GM23338 (cell line): Measurements from ENCODE around the gene INPP4B. TPM values are rescaled to one million over a fixed set of nuclear protein-coding genes. Genes with fewer than 3 reads are reported as not detected.

ENCODE experiments used
- ATAC-seq: fragments of 200-7000 bp; cut with Tn5 transposase; 3 replicates; pipeline ENCODE4 v1.9.1; 2020
- DNase-seq: peaks from one replicate; pipeline ENCODE4 v3.0.0-alpha.2; 2015; ENCODE audit warnings: low spot score
- H2AFZ ChIP-seq: fragments of 200-600 bp; sonication (generic); 2 replicates; pipeline ENCODE4 v1.8.0; 2016; ENCODE audit warnings: antibody characterized with exemption, mild to moderate bottlenecking, moderate library complexity
- H3F3A ChIP-seq: fragments of 200-600 bp; sonication (generic); replicated peaks from 2 replicates; pipeline ENCODE4 v1.8.0; 2017; ENCODE audit warnings: antibody characterized with exemption, mixed run types, low read depth
- H3K27ac ChIP-seq: fragments of 200-600 bp; sonication (generic); 2 replicates; pipeline ENCODE4 v1.6.1; 2016; ENCODE audit warnings: low read depth
- H3K27me3 ChIP-seq: fragments of 200-600 bp; sonication (generic); 2 replicates; pipeline ENCODE4 v1.8.0; 2016; ENCODE audit warnings: mild to moderate bottlenecking, mixed run types, moderate library complexity; ENCODE audit not compliant: insufficient read depth
- H3K36me3 ChIP-seq: fragments of 200-600 bp; sonication (generic); 2 replicates; pipeline ENCODE4 v1.8.0; 2016; ENCODE audit warnings: mild to moderate bottlenecking; ENCODE audit not compliant: insufficient read depth
- H3K4me1 ChIP-seq: fragments of 200-600 bp; sonication (generic); 2 replicates; pipeline ENCODE4 v1.8.0; 2016; ENCODE audit warnings: mild to moderate bottlenecking, moderate library complexity; ENCODE audit not compliant: insufficient read depth
- H3K4me2 ChIP-seq: fragments of 200-600 bp; sonication (generic); 2 replicates; pipeline ENCODE4 v1.7.1; 2017; ENCODE audit warnings: mixed run types
- H3K4me3 ChIP-seq: fragments of 200-600 bp; sonication (generic); 2 replicates; pipeline ENCODE4 v1.6.1; 2016; ENCODE audit warnings: mixed run types
- H3K79me2 ChIP-seq: fragments of 200-600 bp; sonication (generic); replicated peaks from 2 replicates; pipeline ENCODE4 v1.8.0; 2017; ENCODE audit warnings: mild to moderate bottlenecking; ENCODE audit not compliant: insufficient read depth
- H3K9me2 ChIP-seq: fragments of 200-600 bp; sonication (generic); 2 replicates; pipeline ENCODE4 v1.8.0; 2017; ENCODE audit not compliant: insufficient read depth
- H4K20me1 ChIP-seq: fragments of 200-600 bp; sonication (generic); replicated peaks from 2 replicates; pipeline ENCODE4 v1.8.0; 2017; ENCODE audit warnings: mild to moderate bottlenecking; ENCODE audit not compliant: insufficient read depth
- H3K27ac Mint-ChIP-seq: 2 replicates; pipeline ENCODE4 v1.8.0; 2020; ENCODE audit warnings: inconsistent platforms, mild to moderate bottlenecking, moderate library complexity, mixed read lengths
- H3K27me3 Mint-ChIP-seq: 3 replicates; pipeline ENCODE4 v1.8.0; 2022; ENCODE audit warnings: low read depth, mild to moderate bottlenecking, moderate library complexity, mixed read lengths, inconsistent platforms; ENCODE audit not compliant: insufficient read depth, poor library complexity
- H3K36me3 Mint-ChIP-seq: 3 replicates; pipeline ENCODE4 v1.8.0; 2021; ENCODE audit warnings: low read depth, mild to moderate bottlenecking, inconsistent platforms, moderate library complexity, mixed read lengths
- H3K4me1 Mint-ChIP-seq: 3 replicates; pipeline ENCODE4 v1.8.0; 2020; ENCODE audit warnings: mild to moderate bottlenecking, inconsistent platforms, mixed read lengths
- H3K4me3 Mint-ChIP-seq: 3 replicates; pipeline ENCODE4 v1.8.0; 2021; ENCODE audit warnings: moderate library complexity, mild to moderate bottlenecking, inconsistent platforms, mixed read lengths
- H3K9me3 Mint-ChIP-seq: 3 replicates; pipeline ENCODE4 v1.8.0; 2020; ENCODE audit warnings: moderate library complexity, mild to moderate bottlenecking, inconsistent platforms, mixed read lengths
- CREB1 ChIP-seq: fragments of 250-450 bp; sonication (Bioruptor Pico); IDR thresholded peaks from 2 replicates; pipeline ENCODE4 v1.5.0; 2020; ENCODE audit warnings: low read depth, mild to moderate bottlenecking, moderate library complexity
- EZH2 ChIP-seq: fragments of 200-600 bp; sonication (generic); IDR thresholded peaks from one replicate; pipeline ENCODE4 v1.8.0; 2017; ENCODE audit warnings: antibody characterized with exemption, mild to moderate bottlenecking, low read depth; ENCODE audit not compliant: unreplicated experiment
- EZH2phosphoT487 ChIP-seq: fragments of 200-600 bp; sonication (generic); IDR thresholded peaks from one replicate; pipeline ENCODE4 v1.8.1; 2018; ENCODE audit warnings: antibody characterized with exemption; ENCODE audit not compliant: unreplicated experiment
- JUNB ChIP-seq: IDR thresholded peaks from one replicate; pipeline ENCODE4 v1.6.1; 2016; ENCODE audit warnings: antibody characterized with exemption; ENCODE audit not compliant: unreplicated experiment
- NANOG ChIP-seq: IDR thresholded peaks from 2 replicates; pipeline ENCODE4 v1.6.1; 2016; ENCODE audit warnings: antibody characterized with exemption, borderline replicate concordance
- POLR2AphosphoS5 ChIP-seq: IDR thresholded peaks from 2 replicates; pipeline ENCODE4 v1.6.1; 2016; ENCODE audit warnings: antibody characterized with exemption, low read depth
- STAT1 ChIP-seq: IDR thresholded peaks from one replicate; pipeline ENCODE4 v1.6.1; 2016; ENCODE audit warnings: antibody characterized with exemption; ENCODE audit not compliant: unreplicated experiment
- ZNF114 ChIP-seq: fragments of 250-450 bp; sonication (Bioruptor Pico); IDR thresholded peaks from 2 replicates; pipeline ENCODE4 v1.5.0; 2020; ENCODE audit warnings: mild to moderate bottlenecking, moderate library complexity
- ZNF331 ChIP-seq: fragments of 250-450 bp; sonication (Bioruptor Pico); IDR thresholded peaks from 2 replicates; pipeline ENCODE4 v1.5.0; 2020; ENCODE audit warnings: low read depth, mild to moderate bottlenecking, moderate library complexity
- polyA plus RNA-seq: library from polyadenylated mRNA; unstranded; fragments of >200 nt; fragmentation: Nextera tagmentation; extraction: Ambion mirVana; gene quantifications from 2 replicates; pipeline ENCODE4 v1.2.1, GENCODE V29; 2016
- total RNA-seq: library from RNA; depleted of rRNA; stranded (reverse); fragments of >200 nt; shearing (Covaris generic); gene quantifications from 2 replicates; pipeline ENCODE4 v1.2.3, GENCODE V29; 2014
- TF ChIP-seq, protein P1 (sequence below): fragments of 250-450 bp; sonication (Bioruptor Pico); IDR thresholded peaks from 2 replicates; pipeline ENCODE4 v1.5.0; 2020; ENCODE audit warnings: mild to moderate bottlenecking, moderate library complexity
- TF ChIP-seq, protein P2 (sequence below): IDR thresholded peaks from one replicate; pipeline ENCODE4 v1.6.1; 2018; ENCODE audit warnings: antibody characterized with exemption; ENCODE audit not compliant: unreplicated experiment
- TF ChIP-seq, protein P3 (sequence below), 2 experiments: fragments of 200-600 bp in 1 of 2; sonication (generic) in 1 of 2; conservative IDR thresholded peaks; 2 replicates each; pipeline versions ENCODE4 v1.5.1 to v1.6.1; 2016 to 2017; ENCODE audit warnings: antibody characterized with exemption in 2 of 2, low read depth in 2 of 2, mild to moderate bottlenecking in 2 of 2, moderate library complexity in 1 of 2
- TF ChIP-seq, protein P4 (sequence below): IDR thresholded peaks from 2 replicates; pipeline ENCODE4 v1.6.1; 2016; ENCODE audit warnings: antibody characterized with exemption

INPP4B gene
- total and polyA plus RNA-seq, 2 experiments from 2014 or later, result 0.11 to 0.14 TPM

DNA sequence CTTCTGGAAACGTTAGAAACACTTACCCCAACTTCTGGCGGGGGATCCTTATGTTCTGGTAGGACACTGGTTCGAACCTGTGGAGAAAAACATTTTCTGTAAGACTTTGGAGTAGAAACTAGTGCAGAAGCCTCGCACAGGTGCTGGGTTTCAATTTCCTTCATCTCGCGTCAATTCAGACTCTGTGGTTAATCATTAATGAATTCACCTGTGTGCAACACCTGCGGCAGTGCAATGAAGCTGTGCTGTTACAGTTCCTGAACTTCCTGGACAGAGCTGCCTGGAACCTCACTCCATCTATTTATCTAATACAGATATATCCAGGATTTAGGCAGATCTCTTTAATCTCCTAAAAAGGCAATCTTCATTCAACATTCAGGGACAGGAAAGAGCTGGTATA, 531.4 kb downstream of the INPP4B start:
- H3K36me3 Mint-ChIP-seq, result no peaks in the 10 kb centered on the region
- no peaks in the 10 kb centered on the region for H3K36me3 ChIP-seq
- no peaks in the 10 kb centered on the region for H3K9me3 Mint-ChIP-seq
- ATAC-seq (no peak), DNase-seq (no peak)
- H2AFZ ChIP-seq, result no peak overlapping the region
- H3K4me2 ChIP-seq, result no peak overlapping the region
- no peaks in the 10 kb centered on the region for H3K79me2 ChIP-seq
- no peak overlapping the region; the same call in 1 of the 2 replicates for H3K27ac Mint-ChIP-seq
- no peak overlapping the region for H3K27ac ChIP-seq
- H3K4me1 ChIP-seq, result no peaks in the 10 kb centered on the region
- H3F3A ChIP-seq, result no peaks in the 10 kb centered on the region
- H4K20me1 ChIP-seq, result no peaks in the 10 kb centered on the region
- H3K4me3 ChIP-seq, result no peak overlapping the region
- no peaks in the 10 kb centered on the region for H3K27me3 Mint-ChIP-seq
- no peaks in the 10 kb centered on the region for H3K27me3 ChIP-seq
- peaks cover 8% of the 10 kb centered on the region for H3K9me2 ChIP-seq
- TF ChIP-seq EZH2phosphoT487, result no peak
- TF ChIP-seq, protein P1, sequence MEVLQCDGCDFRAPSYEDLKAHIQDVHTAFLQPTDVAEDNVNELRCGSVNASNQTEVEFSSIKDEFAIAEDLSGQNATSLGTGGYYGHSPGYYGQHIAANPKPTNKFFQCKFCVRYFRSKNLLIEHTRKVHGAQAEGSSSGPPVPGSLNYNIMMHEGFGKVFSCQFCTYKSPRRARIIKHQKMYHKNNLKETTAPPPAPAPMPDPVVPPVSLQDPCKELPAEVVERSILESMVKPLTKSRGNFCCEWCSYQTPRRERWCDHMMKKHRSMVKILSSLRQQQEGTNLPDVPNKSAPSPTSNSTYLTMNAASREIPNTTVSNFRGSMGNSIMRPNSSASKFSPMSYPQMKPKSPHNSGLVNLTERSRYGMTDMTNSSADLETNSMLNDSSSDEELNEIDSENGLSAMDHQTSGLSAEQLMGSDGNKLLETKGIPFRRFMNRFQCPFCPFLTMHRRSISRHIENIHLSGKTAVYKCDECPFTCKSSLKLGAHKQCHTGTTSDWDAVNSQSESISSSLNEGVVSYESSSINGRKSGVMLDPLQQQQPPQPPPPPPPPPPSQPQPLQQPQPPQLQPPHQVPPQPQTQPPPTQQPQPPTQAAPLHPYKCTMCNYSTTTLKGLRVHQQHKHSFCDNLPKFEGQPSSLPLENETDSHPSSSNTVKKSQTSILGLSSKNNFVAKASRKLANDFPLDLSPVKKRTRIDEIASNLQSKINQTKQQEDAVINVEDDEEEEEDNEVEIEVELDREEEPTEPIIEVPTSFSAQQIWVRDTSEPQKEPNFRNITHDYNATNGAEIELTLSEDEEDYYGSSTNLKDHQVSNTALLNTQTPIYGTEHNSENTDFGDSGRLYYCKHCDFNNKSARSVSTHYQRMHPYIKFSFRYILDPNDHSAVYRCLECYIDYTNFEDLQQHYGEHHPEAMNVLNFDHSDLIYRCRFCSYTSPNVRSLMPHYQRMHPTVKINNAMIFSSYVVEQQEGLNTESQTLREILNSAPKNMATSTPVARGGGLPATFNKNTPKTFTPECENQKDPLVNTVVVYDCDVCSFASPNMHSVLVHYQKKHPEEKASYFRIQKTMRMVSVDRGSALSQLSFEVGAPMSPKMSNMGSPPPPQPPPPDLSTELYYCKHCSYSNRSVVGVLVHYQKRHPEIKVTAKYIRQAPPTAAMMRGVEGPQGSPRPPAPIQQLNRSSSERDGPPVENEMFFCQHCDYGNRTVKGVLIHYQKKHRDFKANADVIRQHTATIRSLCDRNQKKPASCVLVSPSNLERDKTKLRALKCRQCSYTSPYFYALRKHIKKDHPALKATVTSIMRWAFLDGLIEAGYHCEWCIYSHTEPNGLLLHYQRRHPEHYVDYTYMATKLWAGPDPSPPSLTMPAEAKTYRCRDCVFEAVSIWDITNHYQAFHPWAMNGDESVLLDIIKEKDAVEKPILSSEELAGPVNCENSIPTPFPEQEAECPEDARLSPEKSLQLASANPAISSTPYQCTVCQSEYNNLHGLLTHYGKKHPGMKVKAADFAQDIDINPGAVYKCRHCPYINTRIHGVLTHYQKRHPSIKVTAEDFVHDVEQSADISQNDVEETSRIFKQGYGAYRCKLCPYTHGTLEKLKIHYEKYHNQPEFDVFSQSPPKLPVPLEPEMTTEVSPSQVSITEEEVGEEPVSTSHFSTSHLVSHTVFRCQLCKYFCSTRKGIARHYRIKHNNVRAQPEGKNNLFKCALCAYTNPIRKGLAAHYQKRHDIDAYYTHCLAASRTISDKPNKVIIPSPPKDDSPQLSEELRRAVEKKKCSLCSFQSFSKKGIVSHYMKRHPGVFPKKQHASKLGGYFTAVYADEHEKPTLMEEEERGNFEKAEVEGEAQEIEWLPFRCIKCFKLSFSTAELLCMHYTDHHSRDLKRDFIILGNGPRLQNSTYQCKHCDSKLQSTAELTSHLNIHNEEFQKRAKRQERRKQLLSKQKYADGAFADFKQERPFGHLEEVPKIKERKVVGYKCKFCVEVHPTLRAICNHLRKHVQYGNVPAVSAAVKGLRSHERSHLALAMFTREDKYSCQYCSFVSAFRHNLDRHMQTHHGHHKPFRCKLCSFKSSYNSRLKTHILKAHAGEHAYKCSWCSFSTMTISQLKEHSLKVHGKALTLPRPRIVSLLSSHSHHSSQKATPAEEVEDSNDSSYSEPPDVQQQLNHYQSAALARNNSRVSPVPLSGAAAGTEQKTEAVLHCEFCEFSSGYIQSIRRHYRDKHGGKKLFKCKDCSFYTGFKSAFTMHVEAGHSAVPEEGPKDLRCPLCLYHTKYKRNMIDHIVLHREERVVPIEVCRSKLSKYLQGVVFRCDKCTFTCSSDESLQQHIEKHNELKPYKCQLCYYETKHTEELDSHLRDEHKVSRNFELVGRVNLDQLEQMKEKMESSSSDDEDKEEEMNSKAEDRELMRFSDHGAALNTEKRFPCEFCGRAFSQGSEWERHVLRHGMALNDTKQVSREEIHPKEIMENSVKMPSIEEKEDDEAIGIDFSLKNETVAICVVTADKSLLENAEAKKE, result no peak
- no peak for TF ChIP-seq STAT1
- TF ChIP-seq, protein P2, sequence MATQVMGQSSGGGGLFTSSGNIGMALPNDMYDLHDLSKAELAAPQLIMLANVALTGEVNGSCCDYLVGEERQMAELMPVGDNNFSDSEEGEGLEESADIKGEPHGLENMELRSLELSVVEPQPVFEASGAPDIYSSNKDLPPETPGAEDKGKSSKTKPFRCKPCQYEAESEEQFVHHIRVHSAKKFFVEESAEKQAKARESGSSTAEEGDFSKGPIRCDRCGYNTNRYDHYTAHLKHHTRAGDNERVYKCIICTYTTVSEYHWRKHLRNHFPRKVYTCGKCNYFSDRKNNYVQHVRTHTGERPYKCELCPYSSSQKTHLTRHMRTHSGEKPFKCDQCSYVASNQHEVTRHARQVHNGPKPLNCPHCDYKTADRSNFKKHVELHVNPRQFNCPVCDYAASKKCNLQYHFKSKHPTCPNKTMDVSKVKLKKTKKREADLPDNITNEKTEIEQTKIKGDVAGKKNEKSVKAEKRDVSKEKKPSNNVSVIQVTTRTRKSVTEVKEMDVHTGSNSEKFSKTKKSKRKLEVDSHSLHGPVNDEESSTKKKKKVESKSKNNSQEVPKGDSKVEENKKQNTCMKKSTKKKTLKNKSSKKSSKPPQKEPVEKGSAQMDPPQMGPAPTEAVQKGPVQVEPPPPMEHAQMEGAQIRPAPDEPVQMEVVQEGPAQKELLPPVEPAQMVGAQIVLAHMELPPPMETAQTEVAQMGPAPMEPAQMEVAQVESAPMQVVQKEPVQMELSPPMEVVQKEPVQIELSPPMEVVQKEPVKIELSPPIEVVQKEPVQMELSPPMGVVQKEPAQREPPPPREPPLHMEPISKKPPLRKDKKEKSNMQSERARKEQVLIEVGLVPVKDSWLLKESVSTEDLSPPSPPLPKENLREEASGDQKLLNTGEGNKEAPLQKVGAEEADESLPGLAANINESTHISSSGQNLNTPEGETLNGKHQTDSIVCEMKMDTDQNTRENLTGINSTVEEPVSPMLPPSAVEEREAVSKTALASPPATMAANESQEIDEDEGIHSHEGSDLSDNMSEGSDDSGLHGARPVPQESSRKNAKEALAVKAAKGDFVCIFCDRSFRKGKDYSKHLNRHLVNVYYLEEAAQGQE, result no peak
- no peak for TF ChIP-seq ZNF331
- TF ChIP-seq ZNF114 (CRISPR knock-in tag), result no peak
- no peak for TF ChIP-seq JUNB
- TF ChIP-seq CREB1 (CRISPR knock-in tag), result no peak
- TF ChIP-seq, protein P3, sequence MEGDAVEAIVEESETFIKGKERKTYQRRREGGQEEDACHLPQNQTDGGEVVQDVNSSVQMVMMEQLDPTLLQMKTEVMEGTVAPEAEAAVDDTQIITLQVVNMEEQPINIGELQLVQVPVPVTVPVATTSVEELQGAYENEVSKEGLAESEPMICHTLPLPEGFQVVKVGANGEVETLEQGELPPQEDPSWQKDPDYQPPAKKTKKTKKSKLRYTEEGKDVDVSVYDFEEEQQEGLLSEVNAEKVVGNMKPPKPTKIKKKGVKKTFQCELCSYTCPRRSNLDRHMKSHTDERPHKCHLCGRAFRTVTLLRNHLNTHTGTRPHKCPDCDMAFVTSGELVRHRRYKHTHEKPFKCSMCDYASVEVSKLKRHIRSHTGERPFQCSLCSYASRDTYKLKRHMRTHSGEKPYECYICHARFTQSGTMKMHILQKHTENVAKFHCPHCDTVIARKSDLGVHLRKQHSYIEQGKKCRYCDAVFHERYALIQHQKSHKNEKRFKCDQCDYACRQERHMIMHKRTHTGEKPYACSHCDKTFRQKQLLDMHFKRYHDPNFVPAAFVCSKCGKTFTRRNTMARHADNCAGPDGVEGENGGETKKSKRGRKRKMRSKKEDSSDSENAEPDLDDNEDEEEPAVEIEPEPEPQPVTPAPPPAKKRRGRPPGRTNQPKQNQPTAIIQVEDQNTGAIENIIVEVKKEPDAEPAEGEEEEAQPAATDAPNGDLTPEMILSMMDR (conservative IDR thresholded peaks at IDR 0.05; ENCODE audit: low read depth in 2 of 2), result no peak
- TF ChIP-seq, protein P4, sequence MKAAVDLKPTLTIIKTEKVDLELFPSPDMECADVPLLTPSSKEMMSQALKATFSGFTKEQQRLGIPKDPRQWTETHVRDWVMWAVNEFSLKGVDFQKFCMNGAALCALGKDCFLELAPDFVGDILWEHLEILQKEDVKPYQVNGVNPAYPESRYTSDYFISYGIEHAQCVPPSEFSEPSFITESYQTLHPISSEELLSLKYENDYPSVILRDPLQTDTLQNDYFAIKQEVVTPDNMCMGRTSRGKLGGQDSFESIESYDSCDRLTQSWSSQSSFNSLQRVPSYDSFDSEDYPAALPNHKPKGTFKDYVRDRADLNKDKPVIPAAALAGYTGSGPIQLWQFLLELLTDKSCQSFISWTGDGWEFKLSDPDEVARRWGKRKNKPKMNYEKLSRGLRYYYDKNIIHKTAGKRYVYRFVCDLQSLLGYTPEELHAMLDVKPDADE, result no peak
- TF ChIP-seq POLR2AphosphoS5, result no peak
- no peak for TF ChIP-seq EZH2
- no peak for TF ChIP-seq NANOG
- no peak overlapping the region for H3K4me3 Mint-ChIP-seq
- H3K4me1 Mint-ChIP-seq, result no peaks in the 10 kb centered on the region
